Upper lobe of right lung (tissue), 1 donor: Measurements from ENCODE around the gene ZNF519. TPM values are rescaled to one million over a fixed set of nuclear protein-coding genes. Genes with fewer than 3 reads are reported as not detected.
A peak's percentile ranks its signal among the peaks of the same experiment; 100 is the strongest.
"Not testable (repeated sequence)": the region's sequence is repeated elsewhere in the genome, so short reads cannot be mapped to it uniquely, and the experiment has no call there.

Source experiments
- ATAC-seq: fragments of 200-7000 bp; cut with Tn5 transposase; one replicate; pipeline ENCODE4 v1.9.1; 2020; ENCODE audit warnings: mild to moderate bottlenecking, moderate library complexity
- DNase-seq: peaks from one replicate; pipeline ENCODE4 v3.0.0-alpha.2; 2020
- H3K27ac ChIP-seq: fragments of 200-600 bp; one replicate; pipeline ENCODE4 v1.8.0; 2022
- H3K27me3 ChIP-seq: fragments of 200-600 bp; one replicate; pipeline ENCODE4 v1.8.0; 2022; ENCODE audit warnings: mild to moderate bottlenecking
- H3K36me3 ChIP-seq: fragments of 200-600 bp; one replicate; pipeline ENCODE4 v1.8.0; 2022
- H3K4me1 ChIP-seq: fragments of 200-600 bp; one replicate; pipeline ENCODE4 v1.8.0; 2022
- H3K4me3 ChIP-seq: fragments of 200-600 bp; one replicate; pipeline ENCODE4 v1.8.0; 2022; ENCODE audit warnings: mild to moderate bottlenecking
- H3K9me3 ChIP-seq: fragments of 200-600 bp; one replicate; pipeline ENCODE4 v1.8.0; 2022
- CTCF ChIP-seq: fragments of 200-600 bp; IDR thresholded peaks from one replicate; pipeline ENCODE4 v1.8.0; 2022; ENCODE audit warnings: antibody characterized with exemption
- intact Hi-C: fragments of 100-400 bp; cut with DNase I; formaldehyde crosslinking; loops from one replicate; pipeline ENCODE4 v1.11.0; 2022
- total RNA-seq: library from RNA; stranded (reverse); fragmentation: NEBNext Ultra II Directional; extraction: Animal tissue kit (Norgen Biotek cat#: 25700); gene quantifications from one replicate; pipeline ENCODE4 v1.2.1, GENCODE V29; 2021
- donor health status: DM: no; HTN: yes; CAD: no; lungs with severe emphysema.

ZNF519 gene
- total RNA-seq, 1 donor from 2014 or later, result 5.7 TPM

- Histone ChIP-seq H3K27me3 (no peaks in the 10 kb centered on the region), H3K27ac (no peak overlapping the region), H3K36me3 (no peaks in the 10 kb centered on the region), H3K4me1 (no peaks in the 10 kb centered on the region), H3K9me3 (no peaks in the 10 kb centered on the region), H3K4me3 (no peak overlapping the region)
- intact Hi-C loops, result no loop called here
- peak; percentile 47 for DNase-seq
- no peak for ATAC-seq
- TF ChIP-seq CTCF, result no peak
Measured at GRCh38 chr18:14144628-14144895, 12.3 kb upstream of the ZNF519 start.

- H3K27me3 ChIP-seq, H3K36me3 ChIP-seq, ATAC-seq, H3K27ac ChIP-seq, intact Hi-C loops, H3K4me1 ChIP-seq, H3K4me3 ChIP-seq, H3K9me3 ChIP-seq: not testable (repeated sequence)
- DNase-seq, result peak; percentile 48
Measured at GRCh38 chr18:14143871-14144627, 11.8 kb upstream of the ZNF519 start.

DNA sequence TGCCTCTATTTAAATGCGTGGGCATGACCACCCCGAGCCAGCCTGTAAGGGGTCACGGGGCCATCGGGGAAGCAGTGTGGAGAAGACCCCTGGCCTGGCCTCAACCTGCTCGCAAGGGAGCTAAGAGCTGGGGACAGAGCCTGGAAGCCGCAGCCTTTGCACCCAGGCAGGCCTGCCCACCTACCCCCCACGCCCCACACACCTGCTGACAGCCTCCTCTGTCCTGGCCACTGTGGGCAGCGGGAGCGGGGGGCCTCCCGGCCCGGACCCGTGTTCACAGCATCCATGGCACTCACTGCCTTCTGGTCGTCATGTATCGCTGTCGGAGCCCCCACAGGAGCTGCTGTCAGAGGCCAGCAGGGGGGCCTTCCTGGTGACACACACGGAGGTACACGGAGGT, 11.2 kb upstream of the ZNF519 start:
- H3K27me3 ChIP-seq, H3K36me3 ChIP-seq, ATAC-seq, H3K9me3 ChIP-seq, H3K4me1 ChIP-seq, H3K27ac ChIP-seq, H3K4me3 ChIP-seq, intact Hi-C loops: not testable (repeated sequence)
- peak; percentile 61 for DNase-seq

GRCh38 chr18:14142177-14142576, 9.9 kb upstream of the ZNF519 start:
- intact Hi-C loops, H3K9me3 ChIP-seq, H3K36me3 ChIP-seq, H3K4me1 ChIP-seq, ATAC-seq, H3K27ac ChIP-seq, H3K27me3 ChIP-seq, H3K4me3 ChIP-seq: not testable (repeated sequence)
- DNase-seq, result peak; percentile 50

GRCh38 chr18:14139583-14139982, 7.3 kb upstream of the ZNF519 start:
- intact Hi-C loops, H3K4me1 ChIP-seq, H3K36me3 ChIP-seq, DNase-seq, H3K27ac ChIP-seq, H3K4me3 ChIP-seq, H3K9me3 ChIP-seq, ATAC-seq, H3K27me3 ChIP-seq: not testable (repeated sequence)

DNA sequence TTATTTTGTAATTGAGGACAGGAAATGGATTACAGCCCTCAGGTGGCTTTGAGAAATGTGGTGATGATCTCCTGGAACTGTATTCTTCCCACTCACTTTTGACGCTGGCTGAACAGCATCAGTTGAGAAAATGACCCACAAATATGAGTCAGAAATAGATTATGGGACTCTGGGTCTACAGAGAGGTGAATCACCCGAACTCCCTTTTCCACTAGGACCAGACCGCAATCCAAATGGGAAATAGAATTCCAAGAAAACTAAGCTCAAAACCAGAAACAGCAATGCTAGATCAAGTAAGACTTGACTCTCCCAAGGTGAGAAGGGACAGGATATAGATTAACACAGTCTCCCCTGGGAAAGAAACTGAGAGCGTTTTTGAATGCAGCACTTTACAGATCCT, 5.7 kb upstream of the ZNF519 start:
- H3K36me3 ChIP-seq, H3K4me1 ChIP-seq, H3K27me3 ChIP-seq, H3K27ac ChIP-seq, H3K9me3 ChIP-seq, intact Hi-C loops, H3K4me3 ChIP-seq, DNase-seq, ATAC-seq: not testable (repeated sequence)

DNA sequence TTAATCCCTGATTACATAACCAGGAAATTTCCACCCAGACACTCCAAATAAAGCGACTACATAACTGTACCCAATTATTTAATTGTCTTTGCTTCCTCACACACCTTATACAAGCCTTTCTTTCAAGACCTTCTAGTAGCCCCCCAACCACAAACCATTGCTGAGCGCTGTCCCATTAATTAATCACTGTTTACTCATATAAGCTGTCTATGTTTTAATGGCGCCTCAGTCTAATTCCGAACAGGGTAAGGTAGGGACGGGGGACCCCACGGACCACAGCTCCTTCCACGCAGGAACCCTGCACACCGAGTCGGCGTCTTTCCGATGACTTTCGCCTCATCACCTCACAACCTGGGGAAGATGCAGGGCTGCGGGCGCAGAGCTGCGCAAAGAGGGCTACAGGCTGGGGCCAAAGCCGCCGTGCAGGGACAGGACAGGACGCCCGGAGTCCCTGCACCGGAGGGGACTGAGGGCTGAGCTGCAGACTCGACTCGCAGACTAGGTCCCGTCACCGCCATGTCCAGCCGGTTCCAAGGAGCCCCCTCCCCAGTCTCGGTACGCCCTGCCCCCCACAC, 452 bp downstream of the ZNF519 start:
- H3K9me3 ChIP-seq, DNase-seq, H3K4me1 ChIP-seq, H3K27me3 ChIP-seq, H3K36me3 ChIP-seq, intact Hi-C loops: not testable (repeated sequence)
- H3K27ac ChIP-seq, result peak overlapping the region; percentile 36
- H3K4me3 ChIP-seq, result peak overlapping the region; percentile 60
- ATAC-seq, result peak; percentile 36

GRCh38 chr18:14130804-14131203, 1.4 kb downstream of the ZNF519 start:
- DNase-seq, H3K27me3 ChIP-seq, ATAC-seq, intact Hi-C loops, H3K4me1 ChIP-seq, H3K36me3 ChIP-seq, H3K4me3 ChIP-seq, H3K27ac ChIP-seq, H3K9me3 ChIP-seq: not testable (repeated sequence)

DNA sequence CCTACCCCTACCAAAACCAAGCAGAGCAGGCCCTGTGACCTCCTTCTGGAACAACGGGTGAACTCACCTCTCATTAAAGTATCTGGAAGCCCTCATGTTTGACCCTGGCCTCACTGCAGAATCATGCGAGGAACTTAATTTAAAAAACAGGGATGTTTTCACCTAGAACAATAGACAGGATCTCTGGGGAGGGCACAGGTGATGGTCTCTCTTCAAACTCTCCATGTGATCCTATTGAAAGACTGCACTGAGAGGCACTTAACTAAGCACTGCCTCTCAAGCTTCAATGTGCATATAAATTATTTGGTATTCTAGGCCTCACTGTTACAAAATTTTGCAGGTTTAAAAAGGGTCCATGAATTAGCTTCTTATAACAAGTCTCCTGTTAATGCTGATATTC, 7.5 kb downstream of the ZNF519 start:
- Histone ChIP-seq H3K27ac (no peak overlapping the region), H3K9me3 (no peaks in the 10 kb centered on the region), H3K4me3 (no peak overlapping the region), H3K27me3 (no peaks in the 10 kb centered on the region), H3K4me1 (no peaks in the 10 kb centered on the region), H3K36me3 (no peaks in the 10 kb centered on the region)
- no peak for TF ChIP-seq CTCF
- DNase-seq (no peak), ATAC-seq (no peak)
- intact Hi-C loops, result no loop called here
